Measurements from ENCODE around the gene STEAP1. TPM values are rescaled to one million over a fixed set of nuclear protein-coding genes. Genes with fewer than 3 reads are reported as not detected.
"Not testable (repeated sequence)": the region's sequence is repeated elsewhere in the genome, so short reads cannot be mapped to it uniquely, and the experiment has no call there.

The STEAP1 gene
- total RNA-seq = 10 to 100 TPM; 31.7 to 41.1 TPM
- polyA plus RNA-seq = 10 to 100 TPM in 1 of 2 donors, 1 to 10 TPM in 1; 7.8 to 33.5 TPM
- long read RNA-seq, donor 1, transcript STEAP1-201 (5 exons, 1,313 nt) = major isoform, 57 of 63 reads
- long read RNA-seq, donor 1, partial matches to known transcripts = 2 of 63 reads
- long read RNA-seq, donor 1, other reads (novel, unspliced or antisense) = 4 of 63 reads
- long read RNA-seq, donor 2, transcript STEAP1-201 (5 exons, 1,313 nt) = major isoform, 15 of 21 reads
- long read RNA-seq, donor 2, partial matches to known transcripts = 0 of 21 reads
- long read RNA-seq, donor 2, other reads (novel, unspliced or antisense) = 3 of 21 reads

- intact Hi-C loops (cut with DNase I) = loop anchor here (5.0 kb wide), 4 partner anchors 108 to 273 kb away; partner anchors contain the start of gene GTPBP10 (in 1 of the 2)
- DNase-seq (peak; percentile 94 to 98), ATAC-seq (ENCODE audit: low FRiP score) (peak; percentile 99)
- H3K4me3 ChIP-seq (ENCODE audit: low read length in 2 of 2) = peak within 1 kb of the TSS; percentile 61 to 62
- H3K36me3 ChIP-seq (ENCODE audit: control insufficient read depth in 1 of 2, insufficient read depth in 2 of 2, low read length in 1 of 2); H3K4me1 ChIP-seq (ENCODE audit: control insufficient read depth in 1 of 2, insufficient read depth in 2 of 2, low read length in 2 of 2); H3K9me3 ChIP-seq (ENCODE audit: control insufficient read depth, low read length); H3K27ac ChIP-seq (ENCODE audit: low read depth in 1 of 2, low read length in 2 of 2); H3K27me3 ChIP-seq (ENCODE audit: control insufficient read depth in 1 of 2, insufficient read depth in 2 of 2, low read length in 1 of 2): not testable (repeated sequence)
- 1% methylated on average over 58 of the region's 58 CpGs for WGBS, 2 donors
Measured at GRCh38 chr7:90153943-90154771, at the start of gene STEAP1. Gene STEAP1, plus strand, starts transcription at chr7:90154469. Its CDS starts 5,320 bp downstream, at chr7:90159789.

GRCh38 chr7:90114972-90115371 is 39.3 kb upstream of the STEAP1 start:
- no CpG with 5 or more reads among the region's 1 CpG for WGBS, 2 donors
- DNase-seq; H3K27me3 ChIP-seq (ENCODE audit: control insufficient read depth in 1 of 2, insufficient read depth in 2 of 2, low read length in 1 of 2); H3K9me3 ChIP-seq (ENCODE audit: control insufficient read depth, low read length); ATAC-seq (ENCODE audit: low FRiP score); H3K4me3 ChIP-seq (ENCODE audit: low read length in 2 of 2); H3K27ac ChIP-seq (ENCODE audit: low read depth in 1 of 2, low read length in 2 of 2); H3K4me1 ChIP-seq (ENCODE audit: control insufficient read depth in 1 of 2, insufficient read depth in 2 of 2, low read length in 2 of 2); intact Hi-C loops (cut with DNase I); H3K36me3 ChIP-seq (ENCODE audit: control insufficient read depth in 1 of 2, insufficient read depth in 2 of 2, low read length in 1 of 2): not testable (repeated sequence)

GRCh38 chr7:90118551-90119177 is 35.6 kb upstream of the STEAP1 start:
- H3K27ac ChIP-seq (ENCODE audit: low read depth in 1 of 2, low read length in 2 of 2); H3K36me3 ChIP-seq (ENCODE audit: control insufficient read depth in 1 of 2, insufficient read depth in 2 of 2, low read length in 1 of 2); intact Hi-C loops (cut with DNase I); H3K4me1 ChIP-seq (ENCODE audit: control insufficient read depth in 1 of 2, insufficient read depth in 2 of 2, low read length in 2 of 2); H3K27me3 ChIP-seq (ENCODE audit: control insufficient read depth in 1 of 2, insufficient read depth in 2 of 2, low read length in 1 of 2); H3K9me3 ChIP-seq (ENCODE audit: control insufficient read depth, low read length): not testable (repeated sequence)
- ATAC-seq (ENCODE audit: low FRiP score) (peak; percentile 33), DNase-seq (peak; percentile 23 to 75)
- WGBS, 2 donors = 0 to 1% methylated on average over 46 to 48 of the region's 48 CpGs
- peak overlapping the region; percentile 24 to 60 for H3K4me3 ChIP-seq (ENCODE audit: low read length in 2 of 2)

GRCh38 chr7:90119178-90119971 is 34.9 kb upstream of the STEAP1 start:
- DNase-seq = peak; percentile 51 to 76
- no peaks in the 10 kb centered on the region for H3K36me3 ChIP-seq (ENCODE audit: control insufficient read depth in 1 of 2, insufficient read depth in 2 of 2, low read length in 1 of 2)
- H3K4me3 ChIP-seq (ENCODE audit: low read length in 2 of 2) = peak overlapping the region; percentile 24 to 60
- no peaks in the 10 kb centered on the region for H3K27me3 ChIP-seq (ENCODE audit: control insufficient read depth in 1 of 2, insufficient read depth in 2 of 2, low read length in 1 of 2)
- intact Hi-C loops (cut with DNase I) = no loop called here
- WGBS, 2 donors = 0 to 2% methylated on average over 58 of the region's 58 CpGs
- no peak overlapping the region for H3K27ac ChIP-seq (ENCODE audit: low read depth in 1 of 2, low read length in 2 of 2)
- ATAC-seq (ENCODE audit: low FRiP score) = peak; percentile 67
- no peaks in the 10 kb centered on the region for H3K4me1 ChIP-seq (ENCODE audit: control insufficient read depth in 1 of 2, insufficient read depth in 2 of 2, low read length in 2 of 2)
- H3K9me3 ChIP-seq (ENCODE audit: control insufficient read depth, low read length) = no peaks in the 10 kb centered on the region

- 23 to 49% methylated on average over 4 of the region's 4 CpGs for WGBS, 2 donors
- H3K4me1 ChIP-seq (ENCODE audit: control insufficient read depth in 1 of 2, insufficient read depth in 2 of 2, low read length in 2 of 2); H3K27me3 ChIP-seq (ENCODE audit: control insufficient read depth in 1 of 2, insufficient read depth in 2 of 2, low read length in 1 of 2); H3K9me3 ChIP-seq (ENCODE audit: control insufficient read depth, low read length); DNase-seq; H3K36me3 ChIP-seq (ENCODE audit: control insufficient read depth in 1 of 2, insufficient read depth in 2 of 2, low read length in 1 of 2); H3K27ac ChIP-seq (ENCODE audit: low read depth in 1 of 2, low read length in 2 of 2); ATAC-seq (ENCODE audit: low FRiP score); intact Hi-C loops (cut with DNase I); H3K4me3 ChIP-seq (ENCODE audit: low read length in 2 of 2): not testable (repeated sequence)
Measured at GRCh38 chr7:90120205-90120604, 34.1 kb upstream of the STEAP1 start.

- WGBS, 2 donors = 84% methylated on average over 8 of the region's 8 CpGs
- ATAC-seq (ENCODE audit: low FRiP score); H3K4me1 ChIP-seq (ENCODE audit: control insufficient read depth in 1 of 2, insufficient read depth in 2 of 2, low read length in 2 of 2); intact Hi-C loops (cut with DNase I); H3K9me3 ChIP-seq (ENCODE audit: control insufficient read depth, low read length); H3K27ac ChIP-seq (ENCODE audit: low read depth in 1 of 2, low read length in 2 of 2); H3K36me3 ChIP-seq (ENCODE audit: control insufficient read depth in 1 of 2, insufficient read depth in 2 of 2, low read length in 1 of 2); H3K4me3 ChIP-seq (ENCODE audit: low read length in 2 of 2); H3K27me3 ChIP-seq (ENCODE audit: control insufficient read depth in 1 of 2, insufficient read depth in 2 of 2, low read length in 1 of 2); DNase-seq: not testable (repeated sequence)
Measured at GRCh38 chr7:90131746-90132145, 22.5 kb upstream of the STEAP1 start.

GRCh38 chr7:90147079-90147960 is 6.9 kb upstream of the STEAP1 start:
- H3K36me3 ChIP-seq (ENCODE audit: control insufficient read depth in 1 of 2, insufficient read depth in 2 of 2, low read length in 1 of 2); H3K27ac ChIP-seq (ENCODE audit: low read depth in 1 of 2, low read length in 2 of 2); H3K4me3 ChIP-seq (ENCODE audit: low read length in 2 of 2); H3K9me3 ChIP-seq (ENCODE audit: control insufficient read depth, low read length); H3K27me3 ChIP-seq (ENCODE audit: control insufficient read depth in 1 of 2, insufficient read depth in 2 of 2, low read length in 1 of 2); DNase-seq; intact Hi-C loops (cut with DNase I); H3K4me1 ChIP-seq (ENCODE audit: control insufficient read depth in 1 of 2, insufficient read depth in 2 of 2, low read length in 2 of 2): not testable (repeated sequence)
- WGBS, 2 donors = 83 to 86% methylated on average over 13 to 14 of the region's 14 CpGs
- peak; percentile 45 for ATAC-seq (ENCODE audit: low FRiP score)

All from aorta (tissue), 5 donors.